Fibroblast of upper back skin (primary cell): ENCODE data around the gene TEPSIN.

Experiments used
- DNase-seq: peaks from one replicate; pipeline ENCODE4 v3.0.0-alpha.2; 2013

Gene TEPSIN

DNA sequence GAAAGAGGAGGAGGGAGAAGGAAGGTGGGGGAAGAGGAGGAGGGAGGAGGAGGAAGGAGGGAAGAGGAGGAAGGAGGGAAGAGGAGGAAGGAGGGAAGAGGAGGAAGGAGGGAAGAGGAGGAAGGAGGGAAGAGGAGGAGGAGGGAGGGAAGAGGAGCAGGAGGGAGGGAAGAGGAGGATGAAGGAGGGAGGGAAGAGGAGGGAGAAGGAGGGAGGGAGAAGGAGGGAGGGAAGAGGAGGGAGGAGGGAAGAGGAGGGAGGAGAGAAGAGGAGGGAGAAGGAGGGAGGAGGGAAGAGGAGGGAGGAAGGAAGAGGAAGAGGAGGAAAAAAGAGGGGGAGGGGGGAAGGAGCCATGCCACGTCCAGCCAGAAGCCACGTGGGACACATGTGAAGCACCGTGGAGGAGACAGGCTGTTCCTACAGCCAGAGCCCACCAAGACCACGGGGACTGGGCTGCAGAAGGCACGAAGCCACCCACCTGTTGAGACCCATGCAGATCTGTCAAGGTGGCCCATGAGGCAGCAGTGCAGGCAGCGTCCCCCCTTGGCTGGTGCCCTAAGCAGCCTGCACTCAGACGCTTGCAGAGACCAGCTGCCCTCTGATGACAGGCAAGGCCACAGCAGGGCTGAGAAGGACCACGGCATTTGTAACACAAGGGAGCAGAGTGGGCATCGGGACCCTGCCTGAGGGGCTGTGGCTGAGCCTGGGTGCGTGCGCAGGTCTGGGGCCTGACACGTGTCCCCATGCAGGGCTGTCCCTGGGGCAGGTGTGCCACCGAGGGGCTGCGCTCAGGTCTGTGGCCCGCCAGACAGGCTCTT is 10.6 kb upstream of the TEPSIN start:
- DNase-seq = no peak

DNA sequence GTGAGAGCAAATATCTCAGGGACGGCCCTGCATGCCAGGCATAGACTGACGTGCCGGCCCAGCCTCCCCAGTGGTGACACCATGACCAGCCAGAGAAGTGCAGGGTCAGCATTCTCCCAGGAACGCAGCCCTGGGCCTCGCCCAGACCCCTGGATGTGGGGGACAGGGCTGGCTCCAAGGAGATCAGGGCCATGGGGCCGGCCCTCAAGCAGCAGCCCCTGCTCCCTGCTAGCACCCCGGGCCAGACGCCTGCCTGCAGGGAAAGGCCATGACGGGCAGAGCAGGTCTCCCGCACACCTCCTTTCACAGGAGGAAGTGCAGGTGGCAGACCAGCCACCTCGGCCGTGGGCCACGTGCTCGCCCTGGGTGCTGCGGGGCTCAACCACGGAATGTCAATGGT is 9.8 kb upstream of the TEPSIN start:
- DNase-seq = no peak

DNA sequence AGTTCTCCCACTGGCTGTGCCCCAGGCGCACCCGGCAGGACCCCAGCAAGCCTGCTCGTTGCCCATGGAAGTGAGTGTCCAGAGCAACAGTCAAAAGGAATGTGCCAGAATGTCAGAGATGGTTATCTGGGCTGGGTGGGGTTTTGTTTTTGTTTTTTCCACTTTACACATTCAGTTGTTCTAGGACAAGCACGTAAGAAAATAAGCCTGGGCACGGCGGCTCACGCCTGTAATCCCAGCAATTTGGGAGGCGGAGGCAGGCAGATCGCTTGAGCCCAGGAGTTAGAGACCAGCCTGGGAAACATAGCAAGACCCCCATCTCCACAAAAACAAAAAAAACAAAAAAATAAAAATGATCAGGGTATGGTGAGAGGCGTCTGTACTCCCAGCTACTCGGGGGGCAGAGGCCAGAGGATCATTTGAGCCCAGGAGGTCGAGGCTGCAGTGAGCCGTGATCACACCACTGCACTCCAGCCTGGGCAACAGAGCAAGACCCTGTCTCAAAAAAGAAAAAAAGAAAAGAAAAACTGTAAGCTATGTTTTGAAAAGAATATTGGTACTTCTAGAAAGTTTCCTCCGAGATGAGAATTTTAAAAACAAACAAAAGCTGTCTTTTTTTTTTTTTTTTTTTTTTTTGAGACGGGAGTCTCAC is 8.6 kb upstream of the TEPSIN start:
- DNase-seq = no peak

DNA sequence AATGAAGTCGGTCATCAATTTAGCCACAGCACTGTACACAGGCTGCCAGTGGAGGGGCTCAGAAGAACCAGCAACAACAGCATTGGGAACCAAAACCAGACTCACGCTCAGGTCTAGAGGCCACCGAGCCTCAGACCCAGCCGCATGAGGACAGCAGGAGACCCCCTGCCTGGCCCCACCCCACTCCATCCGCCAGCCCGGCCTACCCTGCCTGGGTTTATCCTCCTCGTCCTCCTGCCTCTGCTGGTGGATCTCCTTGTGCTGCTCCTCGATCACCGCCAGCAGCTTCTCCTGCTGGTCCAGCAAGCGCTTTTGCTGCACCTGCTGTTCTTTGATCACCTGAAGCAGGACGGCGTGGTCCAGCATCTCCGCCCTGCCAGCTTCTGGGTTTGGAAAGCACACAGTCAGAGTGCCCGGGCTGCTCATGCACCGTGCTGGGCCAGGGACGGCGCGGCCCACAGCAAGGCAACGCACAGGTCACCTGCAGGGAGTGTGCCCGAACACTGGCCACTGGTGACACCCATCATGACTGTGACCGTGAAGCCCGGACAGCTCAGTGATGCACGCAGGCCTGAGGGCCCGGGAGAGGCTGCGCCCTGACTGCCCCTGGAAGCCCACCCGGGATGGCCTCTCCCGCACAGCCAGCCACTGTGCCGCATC is 8.0 kb upstream of the TEPSIN start:
- no peak for DNase-seq

DNA sequence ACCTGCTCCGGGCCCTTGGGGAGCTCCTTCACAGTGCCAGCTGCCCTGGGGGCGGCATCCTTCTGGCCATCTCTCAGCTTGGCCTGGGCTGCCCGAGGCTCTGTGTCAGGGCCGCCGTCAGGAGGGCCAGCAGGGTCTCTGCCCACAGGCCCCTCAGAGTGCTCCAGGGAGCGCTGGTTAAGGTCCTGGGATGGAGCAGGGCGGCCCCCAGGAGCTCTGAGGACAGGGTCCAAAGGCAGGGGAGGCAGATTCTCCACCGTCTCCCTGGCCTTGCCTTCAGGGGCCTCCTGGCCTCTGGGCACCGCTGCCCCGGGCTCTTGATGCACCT is 7.5 kb upstream of the TEPSIN start:
- no peak for DNase-seq

DNA sequence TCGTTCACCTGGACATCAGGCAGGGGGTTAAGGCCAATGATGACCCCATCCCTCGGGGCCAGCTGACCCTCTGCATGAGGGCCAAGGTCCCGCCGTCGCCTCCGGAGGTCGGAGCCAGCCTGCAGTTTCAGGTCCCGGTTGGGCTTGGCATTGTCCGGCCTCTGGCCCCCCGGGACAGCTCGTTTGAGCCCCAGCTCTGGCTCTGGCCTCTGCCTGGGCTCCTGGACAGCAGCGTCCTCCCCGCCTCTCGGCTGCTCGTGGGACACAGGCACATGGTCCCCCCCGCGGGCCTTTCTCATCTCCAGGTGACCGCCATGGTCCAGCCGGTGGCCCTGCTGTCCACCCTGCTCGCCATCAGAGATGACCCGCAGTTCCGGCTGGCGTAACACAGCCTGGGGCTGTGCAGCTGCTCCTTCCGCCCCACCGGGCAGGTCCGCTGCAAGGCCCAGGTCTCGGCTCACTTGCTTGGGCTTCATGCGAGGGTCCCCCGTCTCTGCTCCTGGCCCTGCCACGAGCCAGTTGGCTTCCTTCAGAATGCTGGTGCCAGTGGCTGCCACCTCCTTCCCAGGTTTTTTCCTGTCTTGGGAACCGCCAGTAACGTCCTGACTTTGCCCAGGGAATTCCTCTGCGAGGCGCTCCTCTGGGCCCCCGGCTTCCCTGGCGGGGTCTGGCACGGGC is 6.9 kb upstream of the TEPSIN start:
- DNase-seq = no peak

DNA sequence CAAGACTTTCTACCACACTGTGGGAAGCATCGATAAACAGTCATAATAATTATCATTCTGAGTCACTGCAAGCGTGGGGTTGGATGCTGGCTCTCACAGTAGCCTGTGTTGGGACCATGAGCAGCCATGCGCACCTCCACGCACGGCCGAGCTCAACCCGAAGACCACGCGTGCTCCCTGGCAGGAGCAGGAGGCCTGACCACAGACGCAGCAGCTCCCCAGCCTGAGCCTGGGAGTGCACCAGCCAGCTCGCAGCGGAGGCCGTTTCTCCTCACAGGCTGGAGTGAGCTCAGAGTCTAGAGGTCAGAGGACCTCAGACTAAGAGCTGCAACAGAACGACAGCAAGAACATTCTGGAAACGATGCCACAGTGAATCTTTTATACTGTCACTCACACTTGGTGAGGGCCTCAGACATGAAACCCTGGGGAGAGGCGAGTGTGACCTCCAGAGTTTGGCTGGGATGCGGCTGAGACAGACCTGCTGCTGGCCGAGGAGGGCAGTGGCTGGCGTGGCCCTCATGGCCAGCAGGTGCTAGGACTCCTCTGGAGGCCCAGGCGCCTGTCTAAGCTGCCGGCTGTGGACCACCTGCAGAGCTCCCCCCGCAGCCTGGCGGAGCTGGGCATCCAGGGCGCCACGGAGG is 6.3 kb upstream of the TEPSIN start:
- DNase-seq = no peak

DNA sequence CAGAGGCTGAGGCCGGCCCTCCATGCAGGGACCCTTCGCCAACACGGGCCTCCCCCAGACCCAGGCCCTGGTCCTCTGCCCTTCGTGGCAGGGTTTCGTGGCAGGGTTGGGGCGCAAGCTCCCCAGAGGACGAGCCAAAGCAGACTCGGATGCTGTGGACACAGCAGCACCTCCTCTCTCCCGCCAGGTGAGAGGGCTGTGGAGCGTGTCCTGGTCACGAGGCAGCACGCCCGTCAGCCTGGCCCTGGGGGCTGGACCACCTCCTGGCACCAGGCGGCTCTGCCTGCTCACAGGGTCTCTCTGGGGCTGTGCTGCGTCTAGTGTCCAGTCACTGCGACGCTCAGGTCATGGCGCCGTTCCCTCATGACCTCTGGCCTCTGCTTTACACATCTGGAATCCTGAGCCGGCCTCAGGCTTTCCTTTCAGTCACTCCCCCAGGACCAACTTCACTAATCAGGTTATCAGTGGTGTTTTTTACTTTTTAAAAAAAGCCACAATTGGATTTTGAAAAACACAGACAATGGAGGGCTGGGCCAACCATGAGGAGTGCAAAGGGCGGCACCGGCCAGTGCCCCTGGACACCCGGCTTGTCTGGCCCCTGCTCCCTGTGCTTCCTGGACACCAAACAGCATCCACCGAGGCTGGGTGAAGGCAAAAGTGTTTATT is 5.6 kb upstream of the TEPSIN start:
- no peak for DNase-seq

DNA sequence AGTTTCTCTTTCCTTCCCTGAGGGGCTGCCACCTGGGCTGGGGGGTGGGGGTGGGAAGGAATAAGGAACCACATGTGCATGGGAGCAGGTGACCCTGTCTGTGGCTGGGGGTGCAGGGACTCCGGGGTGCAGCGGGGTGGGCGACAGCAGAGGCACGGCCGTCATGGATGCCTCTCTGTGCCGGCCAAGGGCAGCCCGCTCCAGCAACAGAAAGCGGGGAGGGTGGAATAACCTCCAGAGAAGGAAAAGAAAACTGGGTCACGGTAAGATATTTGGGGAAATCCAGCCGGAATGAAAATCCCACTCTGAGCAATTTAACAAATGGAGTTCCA is 4.4 kb upstream of the TEPSIN start:
- DNase-seq = no peak

DNA sequence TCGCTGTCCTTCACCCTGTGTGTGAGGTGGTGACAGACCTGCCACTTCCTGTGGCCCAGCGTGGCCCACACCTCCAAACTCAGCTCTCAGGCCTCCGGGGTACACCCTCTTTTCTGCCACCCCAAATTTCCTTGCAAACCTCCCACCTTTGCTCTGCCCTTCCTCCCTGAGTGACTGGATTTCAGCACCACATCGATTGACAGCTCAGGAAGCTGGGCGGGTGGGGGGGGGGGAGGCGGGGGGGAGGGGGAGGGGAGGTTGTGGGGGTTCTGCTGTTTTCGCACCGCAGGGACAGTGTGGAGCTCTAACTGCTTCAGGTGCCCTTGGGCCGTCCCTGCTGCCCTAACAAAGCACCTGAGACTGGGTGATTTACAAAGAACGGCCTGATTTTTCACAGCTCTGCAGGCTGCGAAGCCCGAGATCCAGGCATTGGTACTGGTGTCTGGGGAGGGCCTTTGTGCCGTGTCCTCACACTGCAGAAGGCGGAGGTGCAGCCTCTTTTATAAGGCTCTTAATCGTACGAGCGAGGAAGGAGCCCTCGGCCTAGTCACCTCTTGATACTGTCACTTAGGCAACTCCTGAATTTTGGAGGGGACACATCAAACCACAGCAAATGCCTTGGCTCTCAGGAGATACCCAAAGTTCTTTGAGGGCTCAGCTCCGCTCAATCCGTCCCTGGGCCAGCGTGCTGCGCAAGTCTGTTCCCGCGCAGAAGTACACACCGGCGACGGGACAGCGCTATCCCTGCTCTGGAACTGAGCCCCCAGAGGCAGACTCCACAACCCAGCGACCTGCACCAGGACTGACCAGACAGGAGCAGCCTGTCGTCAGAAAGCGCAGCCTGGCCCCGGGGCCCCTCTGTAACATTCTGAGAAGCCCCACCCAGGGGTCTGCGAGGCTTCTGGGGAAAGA is 3.8 kb upstream of the TEPSIN start:
- DNase-seq = no peak

DNA sequence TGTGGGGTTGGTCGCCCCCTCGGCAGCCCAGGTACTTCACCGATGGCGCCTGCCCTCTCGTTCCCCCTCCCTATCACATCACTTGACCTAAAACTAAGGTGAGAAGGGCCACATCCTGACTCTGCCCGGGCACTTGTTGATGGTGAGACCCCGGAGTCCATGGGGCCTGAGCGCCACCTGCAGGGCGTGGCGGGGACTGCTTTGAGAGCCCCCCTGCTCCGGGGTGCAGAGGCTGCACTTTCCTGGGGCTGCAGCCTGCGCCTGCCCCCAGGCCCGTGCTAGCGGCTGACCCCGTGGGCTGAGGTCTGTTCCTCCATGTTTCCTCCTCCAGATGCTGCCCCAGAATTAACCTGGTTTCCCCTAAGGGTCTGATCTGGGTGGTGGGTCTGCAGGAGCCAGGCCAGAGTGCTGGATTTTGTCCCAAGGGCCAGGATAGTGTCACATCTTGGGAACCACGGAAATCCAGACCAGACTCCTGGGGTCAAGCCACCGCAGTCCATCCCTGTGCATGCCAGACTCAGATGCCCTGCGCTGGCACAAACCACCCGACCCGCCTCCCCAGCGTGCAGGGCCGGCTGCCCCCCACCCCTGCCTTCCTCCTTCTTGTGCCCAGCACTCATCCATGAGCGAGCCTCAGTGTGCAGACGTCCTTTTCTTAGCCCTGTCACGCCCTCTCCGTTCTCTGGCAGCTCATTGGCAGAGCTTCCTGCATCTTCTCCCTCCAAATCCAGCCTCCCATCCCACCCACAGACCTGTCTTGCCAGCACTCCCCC is 3.0 kb upstream of the TEPSIN start:
- DNase-seq = peak; percentile 29

DNA sequence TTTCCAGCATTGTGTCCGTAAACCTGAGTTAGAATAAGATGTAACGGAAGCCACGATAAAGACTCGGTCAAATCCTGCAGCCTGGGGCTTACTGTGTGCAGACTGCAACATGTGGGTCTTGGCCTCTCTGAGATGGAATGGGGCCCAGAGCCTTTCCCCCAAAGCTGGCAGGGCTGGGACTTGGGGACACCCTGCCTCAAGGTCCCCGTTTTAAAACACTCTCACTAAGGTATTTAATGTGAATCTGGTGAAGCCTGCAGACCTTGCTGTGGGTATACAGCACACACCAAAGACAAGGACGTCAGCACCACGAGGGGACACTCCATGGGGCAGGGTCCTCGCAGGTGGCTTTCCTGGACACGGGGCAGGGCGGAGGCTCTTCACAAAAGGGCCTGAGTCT is 2.3 kb upstream of the TEPSIN start:
- no peak for DNase-seq

DNA sequence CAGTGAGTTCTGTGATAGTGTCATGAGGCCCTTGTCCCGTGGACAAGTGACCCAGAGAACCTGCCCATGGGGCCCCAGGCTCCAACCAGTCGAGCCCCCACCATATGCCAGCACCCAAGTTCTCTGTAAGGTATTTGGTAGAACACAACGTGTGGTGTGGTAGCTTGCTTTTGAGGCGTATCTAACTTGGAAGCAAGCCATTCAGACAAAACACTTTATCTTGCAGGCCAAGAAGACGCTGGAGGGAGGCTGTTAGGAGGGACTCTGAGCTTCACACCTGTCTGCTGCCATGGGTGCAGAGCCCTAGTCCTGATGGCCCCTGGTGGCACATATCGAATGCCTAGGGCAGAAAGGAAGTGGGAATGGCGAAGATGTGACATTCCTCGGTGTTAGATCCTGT is 1.9 kb upstream of the TEPSIN start:
- no peak for DNase-seq

DNA sequence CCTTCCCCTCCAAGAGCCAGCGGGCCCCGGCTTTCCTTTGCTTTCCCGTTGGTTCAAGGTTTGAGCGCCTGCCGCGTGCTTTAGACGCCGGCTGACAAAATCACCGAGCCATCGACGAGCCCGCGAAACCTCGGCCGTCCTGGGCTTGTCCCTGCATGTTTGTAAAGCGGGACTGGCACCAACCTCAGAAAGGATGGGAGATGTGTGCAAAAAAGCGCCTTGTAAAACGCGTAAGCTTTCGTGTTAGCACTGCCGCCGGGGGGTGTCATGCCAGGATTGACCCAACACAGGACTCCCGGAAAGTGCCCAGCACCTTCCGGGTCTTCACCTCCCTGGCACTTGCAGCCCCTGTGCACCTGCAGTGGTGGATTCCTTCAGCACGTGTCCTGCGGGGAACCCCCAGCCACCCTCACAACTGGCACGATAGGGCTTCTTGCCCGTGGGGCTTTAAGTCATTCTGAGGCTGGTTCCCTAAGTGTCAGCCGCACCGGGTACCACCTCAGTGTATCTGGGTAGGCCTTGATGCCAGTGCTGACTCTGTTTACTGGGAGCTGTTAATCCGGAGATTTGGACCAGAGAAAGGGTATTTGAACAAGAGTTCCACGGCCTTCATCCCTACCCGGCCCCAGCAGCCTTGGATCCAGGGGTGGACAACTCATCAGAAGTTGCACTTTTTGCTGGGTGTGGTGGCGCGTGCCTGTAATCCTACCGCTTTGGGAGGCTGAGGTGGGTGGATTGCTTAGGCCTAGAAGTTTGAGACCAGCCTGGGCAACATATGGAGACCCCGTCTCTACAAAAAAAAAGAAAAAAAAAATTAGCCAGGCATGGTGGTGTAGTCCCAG is 1.1 kb upstream of the TEPSIN start:
- no peak for DNase-seq

DNA sequence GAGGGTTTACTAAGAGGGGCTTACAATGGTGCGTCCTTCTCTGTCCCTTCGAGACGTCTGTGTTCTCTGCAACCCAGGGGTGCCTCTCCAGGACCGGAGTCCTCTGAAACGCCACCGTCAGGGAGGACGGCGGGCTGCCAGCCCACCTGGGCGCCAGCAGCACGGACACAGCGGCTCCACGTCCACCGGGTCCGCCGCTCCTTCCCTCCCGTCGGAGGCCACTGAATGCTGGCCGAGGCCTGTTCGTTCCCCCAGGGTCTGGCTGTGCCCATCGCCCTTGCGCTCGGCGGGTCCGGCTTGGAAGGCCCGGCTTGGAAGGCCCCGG is 403 bp downstream of the TEPSIN start:
- no peak for DNase-seq

DNA sequence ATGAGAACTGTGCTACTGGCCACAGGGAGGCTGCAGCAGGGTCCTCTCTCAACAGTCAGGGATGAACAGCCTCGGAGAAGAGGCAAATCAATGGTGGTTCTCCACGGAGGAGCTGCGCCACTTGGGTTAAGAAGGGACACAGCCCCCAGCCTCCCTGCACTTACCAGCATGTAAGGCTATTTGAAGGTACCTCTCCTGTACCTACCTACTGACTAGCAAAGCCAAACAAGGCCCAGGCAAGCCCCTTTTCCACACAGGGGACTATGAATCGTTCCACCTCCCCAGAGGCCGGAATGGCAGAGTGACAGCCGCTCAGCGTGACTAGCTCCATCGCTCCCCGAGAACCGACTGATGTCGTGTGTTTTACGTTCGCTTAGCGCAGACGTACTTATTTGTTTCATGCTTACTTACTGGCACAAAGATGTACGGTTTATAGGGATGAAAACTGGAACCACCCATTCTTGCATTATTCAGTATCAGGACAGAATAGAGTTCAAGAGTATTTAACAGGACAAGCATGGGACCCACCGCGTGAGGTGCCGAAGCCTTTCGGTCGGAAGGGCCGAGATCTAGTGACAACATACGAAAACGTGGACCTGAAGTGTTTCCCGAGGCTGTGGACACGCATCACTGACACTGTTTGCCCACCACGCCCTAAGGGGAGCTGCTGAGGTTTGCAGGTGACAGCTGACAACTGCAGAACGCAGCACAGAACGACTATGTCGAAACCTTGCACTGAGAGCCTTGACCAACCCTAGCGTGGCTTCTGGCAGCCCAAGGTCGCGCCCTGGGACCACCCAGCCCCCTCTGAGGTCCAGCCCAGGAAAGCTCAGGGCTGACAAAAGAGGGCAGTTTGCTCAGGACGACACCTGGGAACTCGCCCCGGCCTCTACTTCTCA is 1.0 kb downstream of the TEPSIN start:
- DNase-seq = no peak

DNA sequence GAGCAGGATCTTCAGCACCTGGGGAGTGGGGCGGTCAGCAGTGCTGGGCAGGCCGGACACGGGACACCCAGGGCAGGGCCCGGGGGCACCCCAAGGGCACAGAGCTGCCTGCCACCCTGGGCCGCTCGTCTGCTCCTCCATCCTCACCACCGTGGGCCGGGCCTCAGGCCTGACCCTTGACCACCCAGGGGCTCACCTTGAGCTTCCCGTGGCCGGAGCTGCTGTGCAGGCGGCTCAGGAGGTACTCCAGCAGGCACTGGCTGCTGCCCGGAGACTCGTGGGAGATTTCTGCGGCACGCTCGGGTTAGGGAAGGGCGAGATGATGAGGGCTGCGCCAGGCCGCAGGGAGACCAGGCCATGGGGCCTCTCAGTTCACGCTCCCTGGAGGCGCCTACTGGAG is 2.1 kb downstream of the TEPSIN start:
- no peak for DNase-seq

DNA sequence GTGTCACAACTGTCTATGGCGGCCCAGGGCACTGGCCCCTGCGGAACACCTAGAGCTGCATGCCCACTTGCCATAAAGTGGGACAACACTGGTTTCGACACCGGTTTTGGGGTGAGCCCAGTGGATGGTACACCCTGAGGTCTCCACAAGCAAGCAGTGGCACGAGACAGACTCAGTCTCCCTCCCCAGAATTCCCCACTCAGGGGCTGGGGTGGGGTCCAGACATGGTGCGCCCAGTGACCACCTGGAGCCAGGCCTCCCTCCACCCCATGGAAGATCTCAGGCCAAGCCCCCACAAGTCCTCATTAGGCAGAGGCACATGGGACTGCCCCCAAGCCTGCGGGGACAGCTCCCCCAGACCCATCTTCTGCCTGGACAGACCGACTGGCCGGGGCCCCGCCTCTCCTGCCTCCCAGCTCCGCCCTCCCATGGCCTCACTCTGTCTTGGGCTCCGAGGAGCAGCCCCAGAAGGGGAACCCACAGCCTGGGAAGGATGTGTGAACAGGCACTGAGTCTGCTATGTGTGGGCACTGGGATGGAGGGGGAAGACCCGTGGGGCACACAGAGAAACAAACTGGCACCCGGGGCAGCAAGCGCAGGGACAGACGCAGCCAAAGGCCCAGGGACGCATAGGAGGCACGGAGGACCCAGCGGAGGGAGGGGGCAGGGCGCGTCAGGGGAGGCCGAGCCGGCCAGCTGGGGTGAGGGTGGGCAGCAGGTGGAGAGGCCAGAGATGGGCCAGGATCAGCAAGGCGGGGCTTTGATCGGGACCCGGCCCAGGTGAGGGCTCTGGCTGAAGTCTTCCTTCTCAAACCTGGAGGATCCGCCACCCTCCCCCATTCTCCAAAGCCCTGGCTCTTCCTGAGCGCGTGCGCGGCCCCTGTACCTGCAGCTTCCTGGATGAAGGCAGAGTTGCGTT is 2.8 kb downstream of the TEPSIN start:
- DNase-seq = no peak
